ENCODE data around the gene OPCML. TPM values are rescaled to one million over a fixed set of nuclear protein-coding genes. Genes with fewer than 3 reads are reported as not detected.

The OPCML gene
- total RNA-seq, 1 experiment from 2014 or later, result 0.94 TPM

GRCh38 chr11:132691848-132692550, 840.3 kb downstream of the OPCML start:
- DNase-seq, result no peak

More at GRCh38 chr11:132691848-132692550, 840.3 kb downstream of the OPCML start:
- Histone ChIP-seq H3K23ac (ENCODE audit: insufficient read length, low read depth, low read length) (no peak overlapping the region), H2BK120ac (ENCODE audit: low read depth, low read length, poor library complexity, severe bottlenecking) (no peak overlapping the region), H2BK15ac (ENCODE audit: low read depth, low read length) (no peak overlapping the region), H2BK20ac (ENCODE audit: low read depth, low read length, poor library complexity, severe bottlenecking) (no peak overlapping the region), H2AFZ (ENCODE audit: low read length) (no peak overlapping the region), H3K4me2 (ENCODE audit: insufficient read depth, insufficient read length, low read length) (no peak overlapping the region), H3K23me2 (ENCODE audit: insufficient read length, low read depth, low read length, poor library complexity, severe bottlenecking) (no peaks in the 10 kb centered on the region), H3K18ac (ENCODE audit: insufficient read length, low read depth, low read length) (no peak overlapping the region), H3K79me1 (ENCODE audit: insufficient read depth, low read depth, low read length, poor library complexity, severe bottlenecking) (no peaks in the 10 kb centered on the region), H3T11ph (ENCODE audit: low read length) (no peak overlapping the region), H2BK12ac (ENCODE audit: insufficient read length, low read depth, low read length) (no peak overlapping the region), H3K14ac (ENCODE audit: insufficient read depth, low read length) (no peak overlapping the region), H4K91ac (ENCODE audit: insufficient read length, low read depth, low read length) (no peak overlapping the region), H2BK5ac (ENCODE audit: insufficient read length, low read length) (no peak overlapping the region), H3K56ac (ENCODE audit: insufficient read length, low read depth, low read length) (no peak overlapping the region), H3K9me3 (ENCODE audit: control insufficient read depth, low read depth, low read length) (no peaks in the 10 kb centered on the region), H3K4ac (ENCODE audit: low read depth, low read length) (no peak overlapping the region), H3K4me1 (ENCODE audit: insufficient read depth, low read length) (no peaks in the 10 kb centered on the region), H3K9ac (ENCODE audit: extremely low read depth, insufficient read length, low read length) (no peak overlapping the region), H4K8ac (replicated peaks; ENCODE audit: insufficient read length, low read depth, low read length) (no peak overlapping the region), H4K20me1 (ENCODE audit: control insufficient read depth, insufficient read depth, insufficient read length) (no peaks in the 10 kb centered on the region), H3K79me2 (ENCODE audit: insufficient read depth, low read length) (no peaks in the 10 kb centered on the region), H3K27ac (ENCODE audit: insufficient read length, low read depth, low read length) (no peak overlapping the region), H2AK5ac (ENCODE audit: insufficient read length, low read length) (no peak overlapping the region), H4K5ac (ENCODE audit: insufficient read length, low read depth, low read length) (no peak overlapping the region), H3K27me3 (ENCODE audit: insufficient read depth, low read length) (no peaks in the 10 kb centered on the region)
- TF ChIP-seq CTCF (conservative IDR thresholded peaks at IDR 0.05), result no peak
- H3K9me3 Mint-ChIP-seq, result no peaks in the 10 kb centered on the region
- H3K4me3 Mint-ChIP-seq, result no peak overlapping the region
- no peaks in the 10 kb centered on the region; a peak in 1 of 7 replicates for H3K36me3 Mint-ChIP-seq (ENCODE audit: insufficient read depth in 1 of 3, low read depth in 3 of 3)
- peaks cover 8 to 14% of the 10 kb centered on the region in 2 experiments for H3K4me1 Mint-ChIP-seq
- H3K27me3 Mint-ChIP-seq (ENCODE audit: low read depth), result no peaks in the 10 kb centered on the region; the same call in 1 of the 2 replicates
- no CpG with 5 or more reads among the region's 6 CpGs for WGBS (ENCODE audit: extremely low coverage, insufficient read length, low lambda C conversion rate)
- H3K27ac Mint-ChIP-seq, result no peak overlapping the region

All from H9 (cell line).